ENCODE data around the gene ADCY9. TPM values are rescaled to one million over a fixed set of nuclear protein-coding genes. Genes with fewer than 3 reads are reported as not detected.
"Not testable (repeated sequence)": the region's sequence is repeated elsewhere in the genome, so short reads cannot be mapped to it uniquely, and the experiment has no call there.

Gene ADCY9
- total RNA-seq, 1 experiment from 2014 or later, result 7.0 TPM

GRCh38 chr16:4158143-4159093, 42.2 kb upstream of the ADCY9 start:
- DNase-seq (ENCODE audit: low spot score), result no peak
- Histone ChIP-seq H3K36me3 (ENCODE audit: insufficient read depth, low read length, poor library complexity, severe bottlenecking) (no peaks in the 10 kb centered on the region), H3K4me1 (ENCODE audit: insufficient read depth, low read length, poor library complexity, severe bottlenecking) (no peaks in the 10 kb centered on the region), H3K4me3 (ENCODE audit: low read depth, low read length, poor library complexity, severe bottlenecking) (no peak overlapping the region), H3K27me3 (replicated peaks; ENCODE audit: insufficient read depth, low read depth, low read length, poor library complexity) (no peaks in the 10 kb centered on the region), H3K27ac (ENCODE audit: low read depth, low read length, poor library complexity, severe bottlenecking) (no peak overlapping the region), H3K9me3 (ENCODE audit: low read depth, low read length, poor library complexity, severe bottlenecking) (no peaks in the 10 kb centered on the region)
- intact Hi-C loops (cut with micrococcal nuclease; ENCODE audit: unreplicated experiment), result no loop called here
- TF ChIP-seq CTCF (conservative IDR thresholded peaks at IDR 0.05; ENCODE audit: low read depth, low read length) (no peak), EZH2 (IDR thresholded peaks at IDR 0.05; ENCODE audit: borderline replicate concordance, low read depth, low read length, poor library complexity, severe bottlenecking) (no peak)
- ChIA-PET POLR2A (ENCODE audit: low non-redundant PET) (no interaction called here), CTCF (no interaction called here)
- BruUV-seq (replicated peaks), result no TSS peak

- Histone ChIP-seq H3K4me3 (ENCODE audit: low read depth, low read length, poor library complexity, severe bottlenecking) (no peak overlapping the region), H3K27ac (ENCODE audit: low read depth, low read length, poor library complexity, severe bottlenecking) (no peak overlapping the region), H3K36me3 (ENCODE audit: insufficient read depth, low read length, poor library complexity, severe bottlenecking) (no peaks in the 10 kb centered on the region), H3K27me3 (replicated peaks; ENCODE audit: insufficient read depth, low read depth, low read length, poor library complexity) (no peaks in the 10 kb centered on the region), H3K4me1 (ENCODE audit: insufficient read depth, low read length, poor library complexity, severe bottlenecking) (no peaks in the 10 kb centered on the region), H3K9me3 (ENCODE audit: low read depth, low read length, poor library complexity, severe bottlenecking) (no peaks in the 10 kb centered on the region)
- CTCF ChIA-PET, result no interaction called here
- DNase-seq (ENCODE audit: low spot score), result no peak
- BruUV-seq (replicated peaks), result no TSS peak
- POLR2A ChIA-PET (ENCODE audit: low non-redundant PET), result interaction anchor here (0.6 kb wide), 1 partner anchor 279 kb away, joined by 6 read pairs; no protein-coding TSS in a partner anchor
- intact Hi-C loops (cut with micrococcal nuclease; ENCODE audit: unreplicated experiment), result no loop called here
- TF ChIP-seq CTCF (conservative IDR thresholded peaks at IDR 0.05; ENCODE audit: low read depth, low read length) (no peak), EZH2 (IDR thresholded peaks at IDR 0.05; ENCODE audit: borderline replicate concordance, low read depth, low read length, poor library complexity, severe bottlenecking) (no peak)
Observed at GRCh38 chr16:4157376-4157825, 41.2 kb upstream of the ADCY9 start.

- H3K4me1 ChIP-seq (ENCODE audit: insufficient read depth, low read length, poor library complexity, severe bottlenecking); POLR2A ChIA-PET (ENCODE audit: low non-redundant PET); H3K27ac ChIP-seq (ENCODE audit: low read depth, low read length, poor library complexity, severe bottlenecking); H3K4me3 ChIP-seq (ENCODE audit: low read depth, low read length, poor library complexity, severe bottlenecking); H3K27me3 ChIP-seq (replicated peaks; ENCODE audit: insufficient read depth, low read depth, low read length, poor library complexity); CTCF ChIA-PET; H3K9me3 ChIP-seq (ENCODE audit: low read depth, low read length, poor library complexity, severe bottlenecking); DNase-seq (ENCODE audit: low spot score); intact Hi-C loops (cut with micrococcal nuclease; ENCODE audit: unreplicated experiment); BruUV-seq (replicated peaks); H3K36me3 ChIP-seq (ENCODE audit: insufficient read depth, low read length, poor library complexity, severe bottlenecking): not testable (repeated sequence)
Observed at GRCh38 chr16:4156503-4156902, 40.3 kb upstream of the ADCY9 start.

GRCh38 chr16:4153364-4153763, 37.1 kb upstream of the ADCY9 start:
- H3K4me3 ChIP-seq (ENCODE audit: low read depth, low read length, poor library complexity, severe bottlenecking); H3K9me3 ChIP-seq (ENCODE audit: low read depth, low read length, poor library complexity, severe bottlenecking); CTCF ChIA-PET; intact Hi-C loops (cut with micrococcal nuclease; ENCODE audit: unreplicated experiment); POLR2A ChIA-PET (ENCODE audit: low non-redundant PET); H3K4me1 ChIP-seq (ENCODE audit: insufficient read depth, low read length, poor library complexity, severe bottlenecking); DNase-seq (ENCODE audit: low spot score); H3K27ac ChIP-seq (ENCODE audit: low read depth, low read length, poor library complexity, severe bottlenecking); BruUV-seq (replicated peaks); H3K36me3 ChIP-seq (ENCODE audit: insufficient read depth, low read length, poor library complexity, severe bottlenecking); H3K27me3 ChIP-seq (replicated peaks; ENCODE audit: insufficient read depth, low read depth, low read length, poor library complexity): not testable (repeated sequence)

Data from A673 (cell line).